GM12878 (cell line): Measurements from ENCODE around the gene CHAC1. TPM values are rescaled to one million over a fixed set of nuclear protein-coding genes. Genes with fewer than 3 reads are reported as not detected.

Experiments used
- ATF7 ChIP-seq: fragments of 450-650 bp; IDR thresholded peaks from 2 replicates; pipeline ENCODE4 v1.6.1; 2016; ENCODE audit warnings: low read depth, mild to moderate bottlenecking
- BACH1 ChIP-seq: fragments of 450-650 bp; IDR thresholded peaks from 2 replicates; pipeline ENCODE4 v1.6.1; 2017; ENCODE audit warnings: mild to moderate bottlenecking, borderline replicate concordance
- CBX5 ChIP-seq: sonication (generic); IDR thresholded peaks from 2 replicates; pipeline ENCODE4 v1.6.1; 2016; ENCODE audit warnings: low read depth, moderate library complexity, mild to moderate bottlenecking, inconsistent platforms
- MAX ChIP-seq: IDR thresholded peaks from 2 replicates; pipeline ENCODE4 v1.6.1; 2012; ENCODE audit warnings: low read depth, low read length, improper control_type of control experiment
- MTA2 ChIP-seq: fragments of 450-650 bp; IDR thresholded peaks from 2 replicates; pipeline ENCODE4 v1.6.1; 2016; ENCODE audit warnings: low read depth, mild to moderate bottlenecking, moderate library complexity
- MYC ChIP-seq: IDR thresholded peaks from 2 replicates; pipeline ENCODE4 v1.6.1; 2011; ENCODE audit warnings: mild to moderate bottlenecking, low read length, moderate library complexity, inconsistent platforms; ENCODE audit not compliant: insufficient read depth, insufficient replicate concordance, insufficient read length, severe bottlenecking
- RBBP5 ChIP-seq: fragments of 200-600 bp; sonication (generic); conservative IDR thresholded peaks from 2 replicates; pipeline ENCODE4 v1.6.1; 2016
- REST ChIP-seq: IDR thresholded peaks from 2 replicates; pipeline ENCODE4 v1.6.1; 2012; ENCODE audit warnings: mild to moderate bottlenecking, low read depth, low read length
- SP1 ChIP-seq: IDR thresholded peaks from one replicate; pipeline ENCODE4 v1.6.1; 2011; ENCODE audit warnings: low read depth, low read length
- TAF1 ChIP-seq: IDR thresholded peaks from 2 replicates; pipeline ENCODE4 v1.6.1; 2011; ENCODE audit warnings: mild to moderate bottlenecking, low read depth, low read length, borderline replicate concordance
- ZBTB11 ChIP-seq: fragments of 450-650 bp; formaldehyde crosslinking; IDR thresholded peaks from 2 replicates; pipeline ENCODE4 v1.5.0; 2022; ENCODE audit warnings: mild to moderate bottlenecking, missing genetic modification characterization
- ZNF207 ChIP-seq: fragments of 450-650 bp; IDR thresholded peaks from 2 replicates; pipeline ENCODE4 v1.6.1; 2014; ENCODE audit warnings: antibody characterized with exemption, mild to moderate bottlenecking, borderline replicate concordance
- ZNF24 ChIP-seq: fragments of 450-650 bp; IDR thresholded peaks from 2 replicates; pipeline ENCODE4 v1.6.1; 2017; ENCODE audit warnings: antibody characterized with exemption, mild to moderate bottlenecking
- polyA plus RNA-seq, 11 experiments: library from polyadenylated mRNA; depleted of rRNA in 4 of 11; unstranded in 6 of 11; stranded (reverse) in 5 of 11; fragments of >200 nt; fragmentation: Nextera tagmentation in 4 of 11; fragmentation: Illumina TruSeq in 1 of 11; extraction: Ambion mirVana in 4 of 11; extraction: Trizol in 1 of 11; gene quantifications; 1 replicate in 1 of 11; 2 replicates in 10 of 11; pipeline versions ENCODE4 v1.2.1 to v1.2.3, GENCODE V29; 2011 to 2016; ENCODE audit warnings: inconsistent platforms in 2 of 11, missing spikeins in 2 of 11, low read depth in 1 of 11
- total RNA-seq, 4 experiments: library from RNA; depleted of rRNA in 3 of 4; stranded (reverse); fragments of >200 nt in 3 of 4; fragmentation: Illumina TruSeq in 1 of 4; extraction: Trizol in 1 of 4; gene quantifications; 2 replicates each; pipeline versions ENCODE4 v1.2.1 to v1.2.3, GENCODE V29; 2013 to 2021

Gene CHAC1
- total and polyA plus RNA-seq, 10 of the 15 experiments (the other 5 are each of a cell fraction or from before 2014, with no cell fraction given): 0.37 to 5.9 (median 3.3) TPM

GRCh38 chr15:40991355-40991754 is 38.1 kb downstream of the CHAC1 start (continued):
- TF ChIP-seq ZBTB11 (no peak), REST (no peak), BACH1 (no peak), CBX5 (no peak), ZNF24 (no peak), RBBP5 (no peak), MTA2 (no peak), TAF1 (no peak), ZNF207 (no peak), MAX (no peak), MYC (no peak), ATF7 (no peak), SP1 (no peak)
